AG04449 (cell line): ENCODE measurements around the gene CDC42EP4.

ENCODE experiments used
- CTCF ChIA-PET: fragments of 350-600 bp; formaldehyde crosslinking; extraction: SDS; loops from one replicate; lab custom pipeline; 2021; ENCODE audit warnings: antibody characterized with exemption; lab: Yijun Ruan, JAX
- POLR2A ChIA-PET: fragments of 400-600, 350-600 bp; formaldehyde crosslinking; extraction: SDS; loops from one replicate; lab custom pipeline; 2020; ENCODE audit warnings: antibody characterized with exemption, inconsistent platforms; lab: Yijun Ruan, JAX
- DNase-seq: peaks from one replicate; pipeline ENCODE4 v3.0.0-alpha.2; 2010; ENCODE audit warnings: low read depth, low spot score
- H3K4me3 ChIP-seq: 2 replicates; pipeline ENCODE4 v1.5.1; 2011; ENCODE audit warnings: low read depth, mild to moderate bottlenecking, control low read depth, low read length
- CTCF ChIP-seq: IDR thresholded peaks from one replicate; pipeline ENCODE4 v1.5.1; 2011; ENCODE audit warnings: mild to moderate bottlenecking, moderate library complexity, low read length, control low read depth, inconsistent platforms; ENCODE audit not compliant: insufficient read depth; ENCODE audit errors: missing control alignments

The CDC42EP4 gene

GRCh38 chr17:73325527-73325842 lies 13.7 kb upstream of the CDC42EP4 start:
- CTCF ChIA-PET = interaction anchor here (1.0 to 1.1 kb wide), 2 partner anchors 15 to 17 kb away, joined by 3 to 5 read pairs; no protein-coding TSS in a partner anchor
- no peak for DNase-seq
- H3K4me3 ChIP-seq = no peak overlapping the region
- POLR2A ChIA-PET = no interaction called here
- peak; percentile 34 for TF ChIP-seq CTCF

- ChIA-PET CTCF (interaction anchor here (1.0 to 1.5 kb wide), 3 partner anchors 14 to 45 kb away, joined by 3 to 6 read pairs (median 5); no protein-coding TSS in a partner anchor), POLR2A (no interaction called here)
- no peak overlapping the region for H3K4me3 ChIP-seq
- TF ChIP-seq CTCF = no peak
- DNase-seq = no peak
These were observed 13.1 kb upstream of the CDC42EP4 start for GRCh38 chr17:73324711-73325526.

- H3K4me3 ChIP-seq = no peak overlapping the region
- ChIA-PET POLR2A (no interaction called here), CTCF (interaction anchor here (1.5 kb wide), 1 partner anchor 46 kb away, joined by 6 read pairs; no protein-coding TSS in a partner anchor)
- TF ChIP-seq CTCF = no peak
- no peak for DNase-seq
These were observed 12.3 kb upstream of the CDC42EP4 start for GRCh38 chr17:73324160-73324475.

- ChIA-PET CTCF (interaction anchor here (1.5 kb wide), 1 partner anchor 46 kb away, joined by 6 read pairs; no protein-coding TSS in a partner anchor), POLR2A (interaction anchor here (0.6 kb wide), 1 partner anchor 244 kb away, joined by 3 read pairs; no protein-coding TSS in a partner anchor)
- H3K4me3 ChIP-seq = no peak overlapping the region
- TF ChIP-seq CTCF = no peak
- no peak for DNase-seq
These were observed 11.8 kb upstream of the CDC42EP4 start for GRCh38 chr17:73323409-73324159.

- TF ChIP-seq CTCF = no peak
- ChIA-PET POLR2A (no interaction called here), CTCF (interaction anchor here (1.7 to 2.0 kb wide), 2 partner anchors 10 to 65 kb away, joined by 5 to 7 read pairs; partner anchors contain the start of gene CDC42EP4)
- no peak for DNase-seq
- no peak overlapping the region for H3K4me3 ChIP-seq
These were observed 8.9 kb upstream of the CDC42EP4 start for GRCh38 chr17:73320601-73321264.
